ENCODE results near the gene SEC14L5. TPM values are rescaled to one million over a fixed set of nuclear protein-coding genes. Genes with fewer than 3 reads are reported as not detected.

The SEC14L5 gene
- total and polyA plus RNA-seq, 2 experiments from 2014 or later: 2.6 to 5.9 TPM

GRCh38 chr16:4984174-4984990, 26.3 kb downstream of the SEC14L5 start (continued):
- TF ChIP-seq ZNF462 (CRISPR knock-in tag; IDR thresholded peaks at IDR 0.05) (no peak), STAT1 (IDR thresholded peaks at IDR 0.05; ENCODE audit: unreplicated experiment) (no peak), ETS1 (IDR thresholded peaks at IDR 0.05) (no peak)

DNA sequence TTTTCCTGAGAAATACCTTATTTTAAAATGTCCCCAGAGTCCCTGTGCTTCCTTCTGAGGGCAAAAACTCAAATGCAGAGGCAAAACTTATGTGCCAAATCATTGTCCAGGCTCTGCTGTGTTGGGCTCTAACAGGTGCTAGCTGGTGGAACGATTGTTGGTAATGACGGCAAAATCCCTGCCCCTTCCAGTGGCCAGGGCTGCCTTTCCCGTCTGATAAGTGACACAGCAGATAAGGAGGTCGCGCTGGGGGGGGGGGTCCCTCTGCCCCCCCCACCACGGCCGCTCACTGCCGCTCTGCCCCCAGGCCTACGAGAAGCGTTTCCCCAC, 29.1 kb downstream of the SEC14L5 start:
- peaks cover 28% of the 10 kb centered on the region for H3K27me3 Mint-ChIP-seq (ENCODE audit: insufficient read depth, low read depth, poor library complexity)
- H3K27ac ChIP-seq (ENCODE audit: low read depth): no peak overlapping the region
- H3K4me1 Mint-ChIP-seq: 0 out of 3 replicates have a peak, but pooled peaks cover 2% of the 10 kb centered on the region
- H3F3A ChIP-seq (replicated peaks; ENCODE audit: low read depth): no peaks in the 10 kb centered on the region
- peaks cover 5% of the 10 kb centered on the region; the same call in 1 of the 3 replicates for H3K36me3 Mint-ChIP-seq (ENCODE audit: low read depth)
- ATAC-seq (peak; percentile 54), DNase-seq (ENCODE audit: low spot score) (peak; percentile 48)
- no peak overlapping the region; the same call in 1 of the 2 replicates for H3K27ac Mint-ChIP-seq
- H3K27me3 ChIP-seq (ENCODE audit: insufficient read depth): peaks cover 23% of the 10 kb centered on the region
- H3K9me2 ChIP-seq (ENCODE audit: insufficient read depth): no peaks in the 10 kb centered on the region
- no peaks in the 10 kb centered on the region; the same call in 1 of the 2 replicates for H3K4me1 ChIP-seq (ENCODE audit: insufficient read depth)
- no peaks in the 10 kb centered on the region; the same call in 2 of the 3 replicates for H3K9me3 Mint-ChIP-seq
- no peaks in the 10 kb centered on the region for H3K79me2 ChIP-seq (replicated peaks; ENCODE audit: insufficient read depth)
- no peaks in the 10 kb centered on the region for H3K36me3 ChIP-seq (ENCODE audit: insufficient read depth)
- peak overlapping the region; percentile 55 for H3K4me3 ChIP-seq
- peak overlapping the region; percentile 65 for H3K4me3 Mint-ChIP-seq
- peak overlapping the region; percentile 78 for H3K4me2 ChIP-seq
- H2AFZ ChIP-seq: peak overlapping the region; percentile 96
- no peaks in the 10 kb centered on the region for H4K20me1 ChIP-seq (replicated peaks; ENCODE audit: insufficient read depth)
- TF ChIP-seq ETS1 (IDR thresholded peaks at IDR 0.05) (no peak), ZNF331 (CRISPR knock-in tag; IDR thresholded peaks at IDR 0.05; ENCODE audit: low read depth) (no peak), EZH2 (IDR thresholded peaks at IDR 0.05; ENCODE audit: low read depth, unreplicated experiment) (no peak)
- TF ChIP-seq, protein P1, sequence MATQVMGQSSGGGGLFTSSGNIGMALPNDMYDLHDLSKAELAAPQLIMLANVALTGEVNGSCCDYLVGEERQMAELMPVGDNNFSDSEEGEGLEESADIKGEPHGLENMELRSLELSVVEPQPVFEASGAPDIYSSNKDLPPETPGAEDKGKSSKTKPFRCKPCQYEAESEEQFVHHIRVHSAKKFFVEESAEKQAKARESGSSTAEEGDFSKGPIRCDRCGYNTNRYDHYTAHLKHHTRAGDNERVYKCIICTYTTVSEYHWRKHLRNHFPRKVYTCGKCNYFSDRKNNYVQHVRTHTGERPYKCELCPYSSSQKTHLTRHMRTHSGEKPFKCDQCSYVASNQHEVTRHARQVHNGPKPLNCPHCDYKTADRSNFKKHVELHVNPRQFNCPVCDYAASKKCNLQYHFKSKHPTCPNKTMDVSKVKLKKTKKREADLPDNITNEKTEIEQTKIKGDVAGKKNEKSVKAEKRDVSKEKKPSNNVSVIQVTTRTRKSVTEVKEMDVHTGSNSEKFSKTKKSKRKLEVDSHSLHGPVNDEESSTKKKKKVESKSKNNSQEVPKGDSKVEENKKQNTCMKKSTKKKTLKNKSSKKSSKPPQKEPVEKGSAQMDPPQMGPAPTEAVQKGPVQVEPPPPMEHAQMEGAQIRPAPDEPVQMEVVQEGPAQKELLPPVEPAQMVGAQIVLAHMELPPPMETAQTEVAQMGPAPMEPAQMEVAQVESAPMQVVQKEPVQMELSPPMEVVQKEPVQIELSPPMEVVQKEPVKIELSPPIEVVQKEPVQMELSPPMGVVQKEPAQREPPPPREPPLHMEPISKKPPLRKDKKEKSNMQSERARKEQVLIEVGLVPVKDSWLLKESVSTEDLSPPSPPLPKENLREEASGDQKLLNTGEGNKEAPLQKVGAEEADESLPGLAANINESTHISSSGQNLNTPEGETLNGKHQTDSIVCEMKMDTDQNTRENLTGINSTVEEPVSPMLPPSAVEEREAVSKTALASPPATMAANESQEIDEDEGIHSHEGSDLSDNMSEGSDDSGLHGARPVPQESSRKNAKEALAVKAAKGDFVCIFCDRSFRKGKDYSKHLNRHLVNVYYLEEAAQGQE (IDR thresholded peaks at IDR 0.05; ENCODE audit: unreplicated experiment): no peak
